Endodermal cell (in vitro differentiated cells): Measurements from ENCODE around the gene CDKN1C. TPM values are rescaled to one million over a fixed set of nuclear protein-coding genes. Genes with fewer than 3 reads are reported as not detected.

Source experiments
- DNase-seq: peaks from one replicate; pipeline ENCODE4 v3.0.0-alpha.2; 2017
- H3K27ac ChIP-seq: 2 replicates; pipeline ENCODE4 v1.5.1; 2013; ENCODE audit warnings: mild to moderate bottlenecking, low read depth, low read length, moderate library complexity
- H3K27me3 ChIP-seq: 2 replicates; pipeline ENCODE4 v1.6.1; 2013; ENCODE audit warnings: mild to moderate bottlenecking, low read length, moderate library complexity; ENCODE audit not compliant: insufficient read depth, control insufficient read depth, poor library complexity, severe bottlenecking
- H3K36me3 ChIP-seq: 2 replicates; pipeline ENCODE4 v1.7.0; 2013; ENCODE audit warnings: mild to moderate bottlenecking, low read length, moderate library complexity; ENCODE audit not compliant: control insufficient read depth, insufficient read depth
- H3K4me1 ChIP-seq: one replicate; pipeline ENCODE4 v1.7.0; 2013; ENCODE audit warnings: low read length; ENCODE audit not compliant: control insufficient read depth, insufficient read depth
- H3K4me3 ChIP-seq: 2 replicates; pipeline ENCODE4 v1.5.1; 2013; ENCODE audit warnings: mild to moderate bottlenecking, low read length, moderate library complexity
- H3K9ac ChIP-seq: 2 replicates; pipeline ENCODE4 v1.6.1; 2013; ENCODE audit warnings: mild to moderate bottlenecking, low read length, moderate library complexity; ENCODE audit not compliant: poor library complexity, severe bottlenecking; ENCODE audit errors: extremely low read depth
- H3K9me3 ChIP-seq: 2 replicates; pipeline ENCODE4 v1.6.1; 2013; ENCODE audit warnings: mild to moderate bottlenecking, low read length, moderate library complexity; ENCODE audit not compliant: control insufficient read depth
- H3K27ac Mint-ChIP-seq: 2 replicates; pipeline ENCODE4 v1.8.0; 2020; ENCODE audit warnings: mixed read lengths
- H3K27me3 Mint-ChIP-seq: 2 replicates; pipeline ENCODE4 v1.8.0; 2021; ENCODE audit warnings: mild to moderate bottlenecking, mixed read lengths; ENCODE audit not compliant: insufficient read depth
- H3K36me3 Mint-ChIP-seq: 2 replicates; pipeline ENCODE4 v1.8.0; 2020; ENCODE audit warnings: low read depth, mixed read lengths
- H3K4me1 Mint-ChIP-seq: 2 replicates; pipeline ENCODE4 v1.8.0; 2020; ENCODE audit warnings: mixed read lengths
- H3K4me3 Mint-ChIP-seq: 2 replicates; pipeline ENCODE4 v1.8.0; 2020; ENCODE audit warnings: mild to moderate bottlenecking, moderate library complexity, mixed read lengths
- H3K9me3 Mint-ChIP-seq: 2 replicates; pipeline ENCODE4 v1.8.0; 2020; ENCODE audit warnings: mild to moderate bottlenecking, mixed read lengths
- CTCF ChIP-seq: fragments of 200-600 bp; sonication (generic); conservative IDR thresholded peaks from 2 replicates; pipeline ENCODE4 v1.5.0; 2021; ENCODE audit warnings: antibody characterized with exemption, mild to moderate bottlenecking
- WGBS, 2 experiments: methylation state at CpG; one replicate each; pipeline versions ENCODE4 v1.1.5 to v1.1.7; 2013; ENCODE audit warnings: missing lambda C conversion rate in 2 of 2, mixed read lengths in 1 of 2; ENCODE audit not compliant: insufficient coverage in 1 of 2, insufficient read length in 1 of 2; 5-methylcytosine and 5-hydroxymethylcytosine counted together
- total RNA-seq, 2 donors: library from RNA; stranded (reverse); fragmentation: NEBNext Ultra II Directional in 1 of 2; extraction: Animal tissue kit (Norgen Biotek cat#: 25700) in 1 of 2; gene quantifications; 2 replicates in 1 of 2; 3 replicates in 1 of 2; pipeline ENCODE4 v1.2.1, GENCODE V29; 2021

The CDKN1C gene
- total RNA-seq, 2 donors from 2014 or later = 37.6 to 60.9 TPM

- H3K36me3 ChIP-seq = no peaks in the 10 kb centered on the region
- no peaks in the 10 kb centered on the region for H3K9me3 ChIP-seq
- H3K4me3 Mint-ChIP-seq = no peak overlapping the region
- TF ChIP-seq CTCF = no peak
- DNase-seq = no peak
- peak overlapping the region; percentile 55 for H3K27ac Mint-ChIP-seq
- peaks cover 5% of the 10 kb centered on the region for H3K4me1 ChIP-seq
- peaks cover 15% of the 10 kb centered on the region for H3K4me1 Mint-ChIP-seq
- H3K4me3 ChIP-seq = no peak overlapping the region
- peaks cover 5% of the 10 kb centered on the region for H3K36me3 Mint-ChIP-seq
- no peak overlapping the region for H3K9ac ChIP-seq
- WGBS, 2 experiments = 92% methylated on average over 2 to 5 of the region's 5 CpGs
- peaks cover 30% of the 10 kb centered on the region for H3K27me3 ChIP-seq
- peaks cover 54% of the 10 kb centered on the region for H3K27me3 Mint-ChIP-seq
- no peaks in the 10 kb centered on the region for H3K9me3 Mint-ChIP-seq
- no peak overlapping the region for H3K27ac ChIP-seq
Measured at GRCh38 chr11:2886936-2887335, 1.4 kb upstream of the CDKN1C start.

- Histone ChIP-seq H3K36me3 (no peaks in the 10 kb centered on the region), H3K4me3 (no peak overlapping the region), H3K9ac (no peak overlapping the region), H3K9me3 (no peaks in the 10 kb centered on the region), H3K27me3 (peaks cover 33% of the 10 kb centered on the region), H3K27ac (peak overlapping the region; percentile 53), H3K4me1 (peaks cover 5% of the 10 kb centered on the region)
- Mint-ChIP-seq H3K4me1 (peaks cover 13% of the 10 kb centered on the region), H3K27me3 (peaks cover 59% of the 10 kb centered on the region), H3K4me3 (no peak overlapping the region), H3K27ac (peak overlapping the region; percentile 55), H3K9me3 (no peaks in the 10 kb centered on the region), H3K36me3 (peaks cover 5% of the 10 kb centered on the region)
- WGBS, 2 experiments = 9 to 19% methylated on average over 20 to 49 of the region's 49 CpGs
- peak; percentile 86 for DNase-seq
- peak; percentile 60 for TF ChIP-seq CTCF
Measured at GRCh38 chr11:2886191-2886894, 768 bp upstream of the CDKN1C start.

- no peaks in the 10 kb centered on the region for H3K9me3 Mint-ChIP-seq
- Histone ChIP-seq H3K9me3 (no peaks in the 10 kb centered on the region), H3K36me3 (no peaks in the 10 kb centered on the region), H3K4me1 (peaks cover 5% of the 10 kb centered on the region), H3K4me3 (peak overlapping the region; percentile 77), H3K27me3 (peaks cover 43% of the 10 kb centered on the region), H3K27ac (peak overlapping the region; percentile 76), H3K9ac (peak overlapping the region; percentile 20)
- DNase-seq = peak; percentile 82
- H3K27me3 Mint-ChIP-seq = peaks cover 70% of the 10 kb centered on the region
- H3K4me3 Mint-ChIP-seq = peak overlapping the region; percentile 75
- TF ChIP-seq CTCF = peak; percentile 56
- peaks cover 13% of the 10 kb centered on the region for H3K4me1 Mint-ChIP-seq
- 2 to 3% methylated on average over 25 to 80 of the region's 80 CpGs for WGBS, 2 experiments
- H3K27ac Mint-ChIP-seq = peak overlapping the region; percentile 55
- H3K36me3 Mint-ChIP-seq = peaks cover 5% of the 10 kb centered on the region
Measured at GRCh38 chr11:2885017-2885677, 428 bp downstream of the CDKN1C start.
